Adipocyte (in vitro differentiated cells): Measurements from ENCODE around the gene PCDHGC5.
A peak's percentile ranks its signal among the peaks of the same experiment; 100 is the strongest.

Source experiments
- DNase-seq: peaks from one replicate; pipeline ENCODE4 v3.0.0-alpha.2; 2015; ENCODE audit warnings: low read depth
- H3K27me3 ChIP-seq: replicated peaks from 2 replicates; pipeline ENCODE4 v1.7.0; 2013; ENCODE audit warnings: mild to moderate bottlenecking, low read length, moderate library complexity; ENCODE audit not compliant: control insufficient read depth, insufficient read depth
- H3K36me3 ChIP-seq: 2 replicates; pipeline ENCODE4 v1.7.0; 2013; ENCODE audit warnings: low read length, mild to moderate bottlenecking, moderate library complexity; ENCODE audit not compliant: control insufficient read depth, insufficient read depth, severe bottlenecking
- H3K4me1 ChIP-seq: 2 replicates; pipeline ENCODE4 v1.7.0; 2013; ENCODE audit warnings: mild to moderate bottlenecking, low read length, moderate library complexity; ENCODE audit not compliant: control insufficient read depth, insufficient read depth
- H3K4me3 ChIP-seq: 2 replicates; pipeline ENCODE4 v1.7.0; 2013; ENCODE audit warnings: mild to moderate bottlenecking, low read length, moderate library complexity
- H3K9ac ChIP-seq: 2 replicates; pipeline ENCODE4 v1.7.0; 2013; ENCODE audit warnings: mild to moderate bottlenecking, low read length, moderate library complexity
- H3K9me3 ChIP-seq: 2 replicates; pipeline ENCODE4 v1.7.0; 2013; ENCODE audit warnings: mild to moderate bottlenecking, low read length, moderate library complexity; ENCODE audit not compliant: control insufficient read depth

The PCDHGC5 gene

DNA sequence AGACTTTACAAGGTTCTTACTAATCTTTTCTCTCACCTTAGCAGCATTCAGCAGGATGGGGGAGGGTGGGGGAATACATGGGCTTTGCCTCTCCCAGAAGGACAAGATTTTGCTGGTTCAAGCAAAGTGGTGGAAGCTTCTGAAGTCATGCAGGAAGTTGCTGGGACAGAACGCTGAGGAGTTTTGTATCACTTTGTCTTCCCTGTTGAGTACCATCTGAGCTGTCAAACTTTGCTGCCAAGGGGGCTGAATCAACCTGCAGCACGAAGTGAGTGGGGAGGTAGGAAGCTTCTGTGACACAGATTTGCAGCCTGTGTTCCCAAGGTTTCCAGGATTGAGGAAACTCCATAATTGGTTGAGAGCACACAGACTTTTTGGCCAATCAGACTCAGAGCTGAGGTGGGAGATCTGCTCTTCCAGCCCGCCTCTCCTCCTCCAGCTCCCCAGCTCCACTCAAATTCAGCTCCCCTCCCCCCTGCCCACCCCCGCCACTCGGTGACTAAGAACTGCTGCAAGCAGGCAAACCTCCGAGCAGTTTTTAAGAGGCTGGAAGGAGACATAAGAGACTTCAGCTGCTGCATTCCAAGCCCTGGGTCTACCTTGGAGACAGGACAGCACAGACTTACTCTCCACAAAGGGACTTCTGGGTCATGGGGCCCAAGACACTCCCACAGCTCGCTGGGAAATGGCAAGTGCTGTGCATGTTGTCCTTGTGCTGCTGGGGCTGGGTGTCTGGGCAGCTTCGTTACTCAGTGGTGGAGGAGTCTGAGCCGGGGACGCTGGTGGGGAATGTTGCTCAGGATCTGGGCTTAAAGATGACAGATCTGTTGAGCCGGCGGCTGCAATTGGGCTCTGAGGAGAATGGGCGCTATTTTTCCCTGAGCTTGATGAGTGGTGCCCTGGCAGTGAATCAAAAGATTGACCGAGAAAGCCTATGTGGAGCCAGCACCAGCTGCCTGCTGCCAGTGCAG lies at the start of gene PCDHGC5:
PCDHGC5 (plus strand) TSS at position 491 of the 971 bp plus-strand sequence; CDS start at position 651, 160 bp downstream.
- Histone ChIP-seq H3K36me3 (peaks cover 11% of the 10 kb centered on the region), H3K9me3 (no peaks in the 10 kb centered on the region), H3K4me3 (peak within 1 kb of the TSS; percentile 5), H3K9ac (peak within 1 kb of the TSS; percentile 8), H3K4me1 (peaks cover 31% of the 10 kb centered on the region), H3K27me3 (no peaks in the 10 kb centered on the region)
- DNase-seq, result peak; percentile 60

GRCh38 chr5:141439411-141440141 lies 49.3 kb upstream of the PCDHGC5 start:
- no peaks in the 10 kb centered on the region for H3K36me3 ChIP-seq
- no peaks in the 10 kb centered on the region for H3K4me1 ChIP-seq
- H3K9me3 ChIP-seq, result no peaks in the 10 kb centered on the region
- no peak for DNase-seq
- H3K27me3 ChIP-seq, result no peaks in the 10 kb centered on the region
- H3K9ac ChIP-seq, result no peak overlapping the region
- no peak overlapping the region for H3K4me3 ChIP-seq

DNA sequence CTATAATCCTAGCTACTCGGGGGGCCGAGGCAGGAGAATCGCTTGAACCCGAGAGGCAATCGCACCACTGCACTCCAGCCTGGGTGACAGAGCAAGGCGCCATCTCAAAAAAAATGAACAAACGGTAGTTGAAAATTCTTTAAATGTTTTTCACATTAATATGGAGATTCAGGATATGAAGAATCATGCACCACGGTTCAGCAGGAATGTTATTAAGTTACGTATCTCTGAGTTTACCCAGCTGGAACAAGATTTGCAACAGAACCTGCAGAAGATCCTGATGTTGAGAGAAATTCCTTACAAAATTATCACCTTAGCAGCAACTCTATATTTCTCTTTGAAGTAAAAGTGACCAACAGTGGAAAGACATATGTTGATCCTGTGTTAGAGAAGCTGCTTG lies 48.5 kb upstream of the PCDHGC5 start:
- Histone ChIP-seq H3K9ac (no peak overlapping the region), H3K9me3 (no peaks in the 10 kb centered on the region), H3K4me1 (no peaks in the 10 kb centered on the region), H3K4me3 (no peak overlapping the region), H3K27me3 (no peaks in the 10 kb centered on the region), H3K36me3 (no peaks in the 10 kb centered on the region)
- DNase-seq, result no peak

DNA sequence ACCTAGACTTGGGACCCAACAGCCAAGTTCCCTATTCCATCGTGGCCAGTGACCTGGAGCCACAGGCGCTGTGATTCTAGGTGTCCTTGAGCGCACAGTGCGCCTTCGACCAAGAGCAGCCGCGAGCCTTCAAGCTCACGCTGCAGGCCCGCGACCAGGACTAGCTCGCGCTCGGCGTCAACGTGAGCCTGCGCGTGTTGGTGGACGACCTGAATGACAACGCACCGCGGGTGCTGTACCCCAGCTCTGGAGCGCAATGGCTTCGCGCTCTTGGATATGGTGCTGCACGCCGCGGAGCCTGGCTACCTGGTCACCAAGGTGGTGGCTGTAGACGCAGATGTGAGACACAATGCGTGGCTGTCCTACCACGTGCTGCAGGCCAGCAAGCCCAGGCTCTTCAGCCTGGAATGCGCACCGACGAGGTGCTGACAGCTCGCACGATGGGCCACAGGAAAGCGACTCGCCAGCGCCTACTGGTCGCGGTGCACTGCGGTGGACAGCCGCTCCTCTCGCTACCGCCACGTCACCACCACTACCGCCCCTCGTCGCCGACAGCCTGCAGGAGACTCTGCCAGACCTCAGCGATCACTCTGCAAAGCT lies 47.2 kb upstream of the PCDHGC5 start:
- H3K4me3 ChIP-seq, result no peak overlapping the region

DNA sequence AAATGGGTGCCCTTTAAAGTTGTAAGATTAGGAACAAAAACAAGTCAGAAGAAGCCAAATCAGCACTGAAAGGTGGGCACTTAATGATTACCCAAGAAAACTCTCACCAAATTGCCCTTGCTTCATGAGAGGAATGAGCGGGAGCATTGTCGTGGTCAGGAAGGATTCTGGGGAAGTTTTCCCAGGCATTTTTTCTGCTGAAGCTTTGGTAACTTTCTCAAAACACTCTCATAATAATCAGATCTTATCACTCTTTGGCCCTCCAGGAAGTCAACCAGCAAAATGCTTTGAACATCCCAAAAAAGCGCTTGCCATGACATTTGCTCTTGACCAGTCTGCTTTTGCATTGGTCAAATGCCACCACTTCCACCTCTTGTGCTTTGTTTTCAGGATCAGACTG lies 23.5 kb upstream of the PCDHGC5 start:
- DNase-seq, result peak; percentile 29
- Histone ChIP-seq H3K27me3 (no peaks in the 10 kb centered on the region), H3K4me3 (no peak overlapping the region), H3K4me1 (peaks cover 3% of the 10 kb centered on the region), H3K9me3 (no peaks in the 10 kb centered on the region), H3K9ac (no peak overlapping the region), H3K36me3 (no peaks in the 10 kb centered on the region)

More for the DNA sequence above, 47.2 kb upstream of the PCDHGC5 start:
- H3K4me1 ChIP-seq, result no peaks in the 10 kb centered on the region
- H3K36me3 ChIP-seq, result no peaks in the 10 kb centered on the region
- no peaks in the 10 kb centered on the region for H3K27me3 ChIP-seq
- H3K9ac ChIP-seq, result no peak overlapping the region
- H3K9me3 ChIP-seq, result no peaks in the 10 kb centered on the region
- DNase-seq, result no peak

- H3K27me3 ChIP-seq, result no peaks in the 10 kb centered on the region
- peak within 1 kb of the TSS; percentile 93 for H3K9ac ChIP-seq
Measured at GRCh38 chr5:141475625-141476131, 13.2 kb upstream of the PCDHGC5 start, which contains the start of gene PCDHGC3. PCDHGC3 (plus strand) TSS chr5:141475966; CDS start chr5:141476117, 151 bp downstream.

GRCh38 chr5:141476132-141476911 lies 12.6 kb upstream of the PCDHGC5 start:
- H3K9me3 ChIP-seq, result no peaks in the 10 kb centered on the region
- peaks cover 25% of the 10 kb centered on the region for H3K4me1 ChIP-seq
- H3K36me3 ChIP-seq, result no peaks in the 10 kb centered on the region
- H3K9ac ChIP-seq, result peak overlapping the region; percentile 93
- DNase-seq, result peak; percentile 90
- no peaks in the 10 kb centered on the region for H3K27me3 ChIP-seq
- H3K4me3 ChIP-seq, result peak overlapping the region; percentile 97

More at GRCh38 chr5:141475625-141476131, 13.2 kb upstream of the PCDHGC5 start, which contains the start of gene PCDHGC3:
- Histone ChIP-seq H3K36me3 (no peaks in the 10 kb centered on the region), H3K4me3 (peak within 1 kb of the TSS; percentile 97), H3K9me3 (no peaks in the 10 kb centered on the region), H3K4me1 (peaks cover 25% of the 10 kb centered on the region)
- peak; percentile 99 for DNase-seq

DNA sequence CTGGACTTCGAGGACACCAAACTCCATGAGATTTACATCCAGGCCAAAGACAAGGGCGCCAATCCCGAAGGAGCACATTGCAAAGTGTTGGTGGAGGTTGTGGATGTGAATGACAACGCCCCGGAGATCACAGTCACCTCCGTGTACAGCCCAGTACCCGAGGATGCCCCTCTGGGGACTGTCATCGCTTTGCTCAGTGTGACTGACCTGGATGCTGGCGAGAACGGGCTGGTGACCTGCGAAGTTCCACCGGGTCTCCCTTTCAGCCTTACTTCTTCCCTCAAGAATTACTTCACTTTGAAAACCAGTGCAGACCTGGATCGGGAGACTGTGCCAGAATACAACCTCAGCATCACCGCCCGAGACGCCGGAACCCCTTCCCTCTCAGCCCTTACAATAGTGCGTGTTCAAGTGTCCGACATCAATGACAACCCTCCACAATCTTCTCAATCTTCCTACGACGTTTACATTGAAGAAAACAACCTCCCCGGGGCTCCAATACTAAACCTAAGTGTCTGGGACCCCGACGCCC lies 11.8 kb upstream of the PCDHGC5 start:
- no peaks in the 10 kb centered on the region for H3K27me3 ChIP-seq
- peak; percentile 26 for DNase-seq
- H3K9me3 ChIP-seq, result no peaks in the 10 kb centered on the region
- H3K4me1 ChIP-seq, result peaks cover 25% of the 10 kb centered on the region
- H3K4me3 ChIP-seq, result peak overlapping the region; percentile 97
- H3K36me3 ChIP-seq, result no peaks in the 10 kb centered on the region
- peak overlapping the region; percentile 93 for H3K9ac ChIP-seq

DNA sequence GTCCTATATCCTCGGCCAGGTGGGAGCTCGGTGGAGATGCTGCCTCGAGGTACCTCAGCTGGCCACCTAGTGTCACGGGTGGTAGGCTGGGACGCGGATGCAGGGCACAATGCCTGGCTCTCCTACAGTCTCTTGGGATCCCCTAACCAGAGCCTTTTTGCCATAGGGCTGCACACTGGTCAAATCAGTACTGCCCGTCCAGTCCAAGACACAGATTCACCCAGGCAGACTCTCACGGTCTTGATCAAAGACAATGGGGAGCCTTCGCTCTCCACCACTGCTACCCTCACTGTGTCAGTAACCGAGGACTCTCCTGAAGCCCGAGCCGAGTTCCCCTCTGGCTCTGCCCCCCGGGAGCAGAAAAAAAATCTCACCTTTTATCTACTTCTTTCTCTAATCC lies 11.1 kb upstream of the PCDHGC5 start:
- peak overlapping the region; percentile 93 for H3K9ac ChIP-seq
- no peaks in the 10 kb centered on the region for H3K27me3 ChIP-seq
- peak overlapping the region; percentile 97 for H3K4me3 ChIP-seq
- H3K9me3 ChIP-seq, result no peaks in the 10 kb centered on the region
- DNase-seq, result peak; percentile 35
- peaks cover 25% of the 10 kb centered on the region for H3K4me1 ChIP-seq
- no peaks in the 10 kb centered on the region for H3K36me3 ChIP-seq

DNA sequence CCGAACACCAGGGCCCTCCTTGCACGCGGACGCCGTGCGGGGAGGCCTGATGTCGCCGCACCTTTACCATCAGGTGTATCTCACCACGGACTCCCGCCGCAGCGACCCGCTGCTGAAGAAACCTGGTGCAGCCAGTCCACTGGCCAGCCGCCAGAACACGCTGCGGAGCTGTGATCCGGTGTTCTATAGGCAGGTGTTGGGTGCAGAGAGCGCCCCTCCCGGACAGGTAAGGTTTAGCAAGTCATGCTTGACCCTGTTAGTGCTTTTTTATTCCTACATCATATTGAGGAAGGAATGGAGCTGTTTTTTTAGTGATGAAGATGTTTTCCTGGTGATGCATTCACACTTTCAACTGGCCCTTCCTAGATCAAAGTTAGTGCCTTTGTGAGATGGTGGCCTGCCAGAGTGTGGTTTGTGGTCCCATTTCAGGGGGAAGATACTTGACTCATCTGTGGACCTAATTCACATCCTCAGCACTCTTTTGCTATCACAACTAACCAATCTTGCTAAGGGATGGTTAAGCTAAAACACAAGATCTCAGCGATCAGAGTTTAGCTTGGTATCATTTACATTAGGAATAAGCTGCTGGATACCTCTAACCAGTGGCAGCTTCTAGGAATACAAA lies 10.4 kb upstream of the PCDHGC5 start:
- Histone ChIP-seq H3K36me3 (no peaks in the 10 kb centered on the region), H3K4me3 (peak overlapping the region; percentile 97), H3K4me1 (peaks cover 25% of the 10 kb centered on the region), H3K9ac (peak overlapping the region; percentile 39), H3K9me3 (no peaks in the 10 kb centered on the region), H3K27me3 (no peaks in the 10 kb centered on the region)
- DNase-seq, result peak; percentile 16
